Smooth muscle cell (in vitro differentiated cells): Measurements from ENCODE around the gene HUS1B. TPM values are rescaled to one million over a fixed set of nuclear protein-coding genes. Genes with fewer than 3 reads are reported as not detected.

Experiments used
- DNase-seq: peaks from one replicate; lab custom pipeline; 2025; ENCODE audit not compliant: unreplicated experiment; lab: John Stamatoyannopoulos, UW
- H2AFZ ChIP-seq: fragments of 200-600 bp; sonication (generic); 2 replicates; pipeline ENCODE4 v1.6.0; 2016; ENCODE audit warnings: antibody characterized with exemption, low read depth, mild to moderate bottlenecking
- H3F3A ChIP-seq: fragments of 200-600 bp; sonication (generic); 2 replicates; pipeline ENCODE4 v1.6.0; 2017; ENCODE audit warnings: antibody characterized with exemption, low read depth
- H3K27ac ChIP-seq: fragments of 200-600 bp; sonication (generic); 2 replicates; pipeline ENCODE4 v1.5.1; 2016; ENCODE audit warnings: low read depth, mild to moderate bottlenecking
- H3K27me3 ChIP-seq: fragments of 200-600 bp; sonication (generic); 2 replicates; pipeline ENCODE4 v1.6.1; 2016; ENCODE audit warnings: low read depth, mild to moderate bottlenecking
- H3K36me3 ChIP-seq: fragments of 200-600 bp; sonication (generic); 2 replicates; pipeline ENCODE4 v1.5.1; 2016; ENCODE audit warnings: low read depth
- H3K4me1 ChIP-seq: fragments of 200-600 bp; sonication (generic); 2 replicates; pipeline ENCODE4 v1.5.1; 2016; ENCODE audit warnings: low read depth
- H3K4me2 ChIP-seq: fragments of 200-600 bp; sonication (generic); 2 replicates; pipeline ENCODE4 v1.6.0; 2016; ENCODE audit warnings: mild to moderate bottlenecking
- H3K4me3 ChIP-seq: fragments of 200-600 bp; sonication (generic); 2 replicates; pipeline ENCODE4 v1.5.1; 2016; ENCODE audit warnings: mild to moderate bottlenecking
- H3K79me2 ChIP-seq: fragments of 200-600 bp; sonication (generic); 2 replicates; pipeline ENCODE4 v1.6.0; 2016; ENCODE audit warnings: low read depth, mild to moderate bottlenecking
- H3K9ac ChIP-seq: fragments of 200-600 bp; sonication (generic); 2 replicates; pipeline ENCODE4 v1.6.0; 2016; ENCODE audit warnings: low read depth
- H3K9me3 ChIP-seq: fragments of 200-600 bp; sonication (generic); replicated peaks from 2 replicates; pipeline ENCODE4 v1.5.1; 2016; ENCODE audit warnings: low read depth
- H4K20me1 ChIP-seq: fragments of 200-600 bp; sonication (generic); 2 replicates; pipeline ENCODE4 v1.6.0; 2016; ENCODE audit warnings: low read depth
- WGBS: methylation state at CpG from one replicate; pipeline ENCODE4 v1.1.7; 2016; ENCODE audit warnings: low lambda C conversion rate; 5-methylcytosine and 5-hydroxymethylcytosine counted together
- polyA plus RNA-seq: library from polyadenylated mRNA; unstranded; fragments of >200 nt; fragmentation: Nextera tagmentation; extraction: Ambion mirVana; gene quantifications from 2 replicates; pipeline ENCODE4 v1.2.1, GENCODE V29; 2016
- total RNA-seq: library from RNA; depleted of rRNA; stranded (reverse); fragments of >200 nt; gene quantifications from 2 replicates; pipeline ENCODE4 v1.2.3, GENCODE V29; 2014
- TF ChIP-seq, protein P1 (sequence below): fragments of 200-600 bp; sonication (generic); IDR thresholded peaks from 2 replicates; pipeline ENCODE4 v1.5.1; 2017; ENCODE audit warnings: borderline replicate concordance, mild to moderate bottlenecking, antibody characterized with exemption; ENCODE audit not compliant: insufficient read depth, poor library complexity, severe bottlenecking

HUS1B gene
- total and polyA plus RNA-seq, 2 experiments from 2014 or later, result 0.58 to 0.62 TPM

DNA sequence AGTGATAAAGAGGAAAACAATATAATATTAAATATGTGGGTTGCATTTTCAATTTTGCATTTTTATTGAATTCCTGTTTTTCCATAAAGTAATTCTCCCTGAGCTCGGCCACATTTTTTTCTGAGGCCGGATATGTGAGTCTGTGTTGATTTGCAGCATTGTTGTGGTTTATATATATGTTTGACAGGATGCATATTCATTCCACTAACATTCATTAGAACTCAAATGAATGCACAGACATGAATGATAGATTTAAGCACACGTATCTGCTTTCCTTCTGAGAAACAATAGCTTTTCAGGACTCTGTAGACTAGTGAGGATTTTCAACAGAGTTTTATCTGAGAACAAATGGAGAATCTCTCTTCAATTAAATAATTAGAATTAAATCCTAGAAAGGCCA lies 46.7 kb upstream of the HUS1B start:
- H4K20me1 ChIP-seq, result no peaks in the 10 kb centered on the region

DNA sequence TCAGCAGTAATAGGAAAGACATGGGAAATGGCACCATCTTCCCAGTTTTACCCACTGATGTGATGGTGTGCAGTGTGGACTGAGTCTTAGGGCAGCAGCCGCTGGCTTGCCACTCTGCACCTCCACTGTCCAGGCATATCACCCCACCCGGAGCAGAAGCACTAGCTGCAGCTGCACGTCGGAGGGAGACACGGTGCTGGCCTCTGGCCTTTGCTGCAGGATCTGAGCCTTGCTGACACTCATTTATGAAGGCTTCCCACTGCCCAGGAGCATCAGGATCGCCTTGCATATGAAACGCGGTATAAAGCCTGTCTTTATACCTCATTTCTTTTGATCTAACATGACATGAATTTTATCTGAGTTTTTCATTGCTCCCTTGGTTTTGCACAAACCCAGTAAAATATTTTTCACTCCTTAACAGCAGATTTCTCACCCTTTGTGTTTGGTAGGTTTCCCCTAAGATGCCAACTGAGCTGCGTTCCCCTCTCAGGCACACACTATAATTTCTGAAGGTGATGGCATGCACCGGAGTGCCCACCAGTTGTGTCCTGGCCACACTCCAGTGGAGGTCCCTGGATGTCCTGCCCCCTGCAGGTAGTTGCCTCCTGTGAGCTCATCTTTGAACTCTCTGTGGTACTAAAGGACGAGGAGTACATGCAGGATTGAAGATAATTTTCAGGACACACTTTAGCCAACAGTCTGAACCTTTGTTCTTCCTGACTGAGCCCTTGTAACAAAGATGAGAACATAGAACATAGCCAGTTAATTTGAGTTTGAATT lies 45.0 kb upstream of the HUS1B start:
- H3K9me3 ChIP-seq, result no peaks in the 10 kb centered on the region
- H2AFZ ChIP-seq, result no peak overlapping the region
- no peaks in the 10 kb centered on the region for H3K36me3 ChIP-seq
- peaks cover 12% of the 10 kb centered on the region for H3K27me3 ChIP-seq
- no peaks in the 10 kb centered on the region for H3K4me1 ChIP-seq
- no peak overlapping the region for H3K27ac ChIP-seq
- H3K79me2 ChIP-seq, result no peaks in the 10 kb centered on the region
- no peak for DNase-seq
- no peak overlapping the region for H3K9ac ChIP-seq
- H3K4me3 ChIP-seq, result no peak overlapping the region
- TF ChIP-seq, protein P1, sequence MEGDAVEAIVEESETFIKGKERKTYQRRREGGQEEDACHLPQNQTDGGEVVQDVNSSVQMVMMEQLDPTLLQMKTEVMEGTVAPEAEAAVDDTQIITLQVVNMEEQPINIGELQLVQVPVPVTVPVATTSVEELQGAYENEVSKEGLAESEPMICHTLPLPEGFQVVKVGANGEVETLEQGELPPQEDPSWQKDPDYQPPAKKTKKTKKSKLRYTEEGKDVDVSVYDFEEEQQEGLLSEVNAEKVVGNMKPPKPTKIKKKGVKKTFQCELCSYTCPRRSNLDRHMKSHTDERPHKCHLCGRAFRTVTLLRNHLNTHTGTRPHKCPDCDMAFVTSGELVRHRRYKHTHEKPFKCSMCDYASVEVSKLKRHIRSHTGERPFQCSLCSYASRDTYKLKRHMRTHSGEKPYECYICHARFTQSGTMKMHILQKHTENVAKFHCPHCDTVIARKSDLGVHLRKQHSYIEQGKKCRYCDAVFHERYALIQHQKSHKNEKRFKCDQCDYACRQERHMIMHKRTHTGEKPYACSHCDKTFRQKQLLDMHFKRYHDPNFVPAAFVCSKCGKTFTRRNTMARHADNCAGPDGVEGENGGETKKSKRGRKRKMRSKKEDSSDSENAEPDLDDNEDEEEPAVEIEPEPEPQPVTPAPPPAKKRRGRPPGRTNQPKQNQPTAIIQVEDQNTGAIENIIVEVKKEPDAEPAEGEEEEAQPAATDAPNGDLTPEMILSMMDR, result no peak
- 80% methylated on average over 11 of the region's 11 CpGs for WGBS
- H3K4me2 ChIP-seq, result no peak overlapping the region
- no peaks in the 10 kb centered on the region for H3F3A ChIP-seq
- H4K20me1 ChIP-seq, result no peaks in the 10 kb centered on the region

More for the DNA sequence above, 46.7 kb upstream of the HUS1B start:
- Histone ChIP-seq H3K4me1 (no peaks in the 10 kb centered on the region), H3K36me3 (no peaks in the 10 kb centered on the region), H3F3A (no peaks in the 10 kb centered on the region), H3K27ac (no peak overlapping the region), H3K9me3 (no peaks in the 10 kb centered on the region), H3K4me3 (no peak overlapping the region), H3K4me2 (no peak overlapping the region), H3K79me2 (no peaks in the 10 kb centered on the region), H3K9ac (no peak overlapping the region), H2AFZ (no peak overlapping the region), H3K27me3 (peaks cover 12% of the 10 kb centered on the region)
- TF ChIP-seq, protein P1, result no peak
- 89% methylated on average over 3 of the region's 3 CpGs for WGBS
- no peak for DNase-seq

DNA sequence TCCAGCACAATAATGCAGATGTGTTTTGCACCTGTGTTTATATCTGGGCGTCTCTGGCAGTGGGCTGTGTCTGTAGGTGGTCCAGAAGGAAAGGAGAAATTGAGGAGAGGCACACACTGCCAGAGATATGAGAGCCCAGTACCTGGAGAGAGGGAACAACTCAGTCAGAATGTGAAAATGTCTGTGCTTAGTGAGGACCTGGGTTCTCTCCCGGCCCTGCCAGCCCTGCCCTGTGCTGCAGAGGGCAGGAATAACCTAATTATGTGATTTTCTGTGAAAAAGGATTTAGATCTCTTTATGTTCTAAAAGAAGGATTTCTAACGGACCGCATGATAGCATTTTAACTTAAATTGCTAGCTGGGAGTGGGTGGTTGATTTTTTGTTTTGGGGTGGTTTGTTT lies 44.3 kb upstream of the HUS1B start:
- Histone ChIP-seq H2AFZ (no peak overlapping the region), H3K79me2 (no peaks in the 10 kb centered on the region), H3K27me3 (peaks cover 12% of the 10 kb centered on the region), H4K20me1 (no peaks in the 10 kb centered on the region), H3K4me3 (no peak overlapping the region), H3K9me3 (no peaks in the 10 kb centered on the region), H3K9ac (no peak overlapping the region), H3K4me2 (no peak overlapping the region), H3K27ac (no peak overlapping the region), H3F3A (no peaks in the 10 kb centered on the region), H3K36me3 (no peaks in the 10 kb centered on the region), H3K4me1 (no peaks in the 10 kb centered on the region)
- no peak for DNase-seq
- TF ChIP-seq, protein P1, result no peak
- WGBS, result 76% methylated on average over 4 of the region's 4 CpGs

DNA sequence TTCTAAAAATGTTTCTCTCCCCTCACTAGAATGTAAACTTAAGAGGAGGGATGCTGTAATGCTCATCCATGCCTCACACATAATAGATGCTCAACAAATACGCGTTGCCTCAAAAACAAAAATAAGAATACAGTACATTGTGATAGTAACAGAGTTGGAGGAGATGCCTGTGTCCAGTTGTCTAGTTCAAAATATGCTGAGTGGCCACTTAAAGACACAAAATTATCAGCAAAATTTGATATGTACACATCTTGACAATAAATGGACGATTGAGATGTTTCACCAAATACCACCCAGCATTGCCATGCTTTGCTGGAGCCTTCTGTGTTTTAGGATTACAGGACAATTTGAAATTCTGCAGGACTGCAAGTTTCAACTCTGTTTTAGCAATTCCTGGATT lies 43.6 kb upstream of the HUS1B start:
- no peak overlapping the region for H3K4me2 ChIP-seq
- H3K9ac ChIP-seq, result no peak overlapping the region
- no peak for DNase-seq
- no peak overlapping the region for H2AFZ ChIP-seq
- H3K4me3 ChIP-seq, result no peak overlapping the region
- H3K27me3 ChIP-seq, result peaks cover 12% of the 10 kb centered on the region
- WGBS, result 95% methylated on average over 3 of the region's 3 CpGs
- no peak overlapping the region for H3K27ac ChIP-seq
- H3F3A ChIP-seq, result no peaks in the 10 kb centered on the region
- no peaks in the 10 kb centered on the region for H3K4me1 ChIP-seq
- no peaks in the 10 kb centered on the region for H3K79me2 ChIP-seq
- no peaks in the 10 kb centered on the region for H4K20me1 ChIP-seq
- H3K9me3 ChIP-seq, result no peaks in the 10 kb centered on the region
- TF ChIP-seq, protein P1, result no peak
- H3K36me3 ChIP-seq, result no peaks in the 10 kb centered on the region
